ENCODE measurements around the gene FDXACB1. TPM values are rescaled to one million over a fixed set of nuclear protein-coding genes. Genes with fewer than 3 reads are reported as not detected.
A peak's percentile ranks its signal among the peaks of the same experiment; 100 is the strongest.

The FDXACB1 gene
- total RNA-seq, 2 experiments from 2014 or later: 4.7 to 7.1 TPM

- CTCF ChIA-PET: interaction anchor here (0.6 to 2.8 kb wide), 4 partner anchors 11 to 45 kb away, joined by 3 to 10 read pairs (median 3); no protein-coding TSS in a partner anchor
- ATAC-seq: no peak
- no peaks in the 10 kb centered on the region for H3K36me3 Mint-ChIP-seq
- H3K9me3 Mint-ChIP-seq (ENCODE audit: low read depth): no peaks in the 10 kb centered on the region
- H3K4me1 Mint-ChIP-seq: peaks cover 17% of the 10 kb centered on the region
- H3K27ac Mint-ChIP-seq: no peak overlapping the region
- H3K27me3 Mint-ChIP-seq: no peaks in the 10 kb centered on the region
- no peak for DNase-seq
- no peak overlapping the region for H3K4me3 Mint-ChIP-seq
Observed at GRCh38 chr11:111882202-111882601, 3.2 kb upstream of the FDXACB1 start.

GRCh38 chr11:111879637-111879960 lies 634 bp upstream of the FDXACB1 start:
- H3K4me1 Mint-ChIP-seq: peaks cover 20% of the 10 kb centered on the region
- CTCF ChIA-PET: interaction anchor here (1.0 to 2.8 kb wide), 4 partner anchors 8 to 102 kb away, joined by 3 to 10 read pairs (median 4); partner anchors contain the start of gene ALG9
- no peaks in the 10 kb centered on the region for H3K27me3 Mint-ChIP-seq
- ATAC-seq (peak; percentile 8), DNase-seq (no peak)
- H3K36me3 Mint-ChIP-seq: peaks cover 3% of the 10 kb centered on the region
- peak overlapping the region; percentile 97 for H3K27ac Mint-ChIP-seq
- peak overlapping the region; percentile 85 for H3K4me3 Mint-ChIP-seq
- H3K9me3 Mint-ChIP-seq (ENCODE audit: low read depth): no peaks in the 10 kb centered on the region

GRCh38 chr11:111878385-111878848 lies 548 bp downstream of the FDXACB1 start:
- CTCF ChIA-PET: interaction anchor here (0.8 to 3.3 kb wide), 6 partner anchors 10 to 210 kb away, joined by 3 to 7 read pairs (median 4); no protein-coding TSS in a partner anchor
- H3K36me3 Mint-ChIP-seq: peaks cover 3% of the 10 kb centered on the region
- no peaks in the 10 kb centered on the region for H3K27me3 Mint-ChIP-seq
- ATAC-seq (no peak), DNase-seq (no peak)
- H3K9me3 Mint-ChIP-seq (ENCODE audit: low read depth): no peaks in the 10 kb centered on the region
- peaks cover 20% of the 10 kb centered on the region for H3K4me1 Mint-ChIP-seq
- peak overlapping the region; percentile 97 for H3K27ac Mint-ChIP-seq
- H3K4me3 Mint-ChIP-seq: peak overlapping the region; percentile 85

GRCh38 chr11:111871693-111872161 lies 7.2 kb downstream of the FDXACB1 start:
- Mint-ChIP-seq H3K4me1 (peaks cover 30% of the 10 kb centered on the region), H3K4me3 (peak overlapping the region; percentile 89), H3K9me3 (ENCODE audit: low read depth) (no peaks in the 10 kb centered on the region), H3K27ac (peak overlapping the region; percentile 88), H3K36me3 (peaks cover 23% of the 10 kb centered on the region), H3K27me3 (no peaks in the 10 kb centered on the region)
- CTCF ChIA-PET: interaction anchor here (0.6 to 2.3 kb wide), 12 partner anchors 8 to 285 kb away, joined by 3 to 10 read pairs (median 4); no protein-coding TSS in a partner anchor
- DNase-seq: no peak
- no peak for ATAC-seq

GRCh38 chr11:111870886-111871692 lies 7.9 kb downstream of the FDXACB1 start, which contains the start of gene ALG9:
Gene ALG9 (minus strand): TSS chr11:111871581. CDS start chr11:111871482, 99 bp downstream.
- CTCF ChIA-PET: interaction anchor here (0.8 to 2.3 kb wide), 11 partner anchors 9 to 284 kb away, joined by 3 to 10 read pairs (median 5); no protein-coding TSS in a partner anchor
- no peaks in the 10 kb centered on the region for H3K27me3 Mint-ChIP-seq
- DNase-seq (peak; percentile 91), ATAC-seq (peak; percentile 95)
- no peaks in the 10 kb centered on the region for H3K9me3 Mint-ChIP-seq (ENCODE audit: low read depth)
- peaks cover 29% of the 10 kb centered on the region for H3K36me3 Mint-ChIP-seq
- H3K27ac Mint-ChIP-seq: peak within 1 kb of the TSS; percentile 88
- H3K4me3 Mint-ChIP-seq: peak within 1 kb of the TSS; percentile 89
- peaks cover 30% of the 10 kb centered on the region for H3K4me1 Mint-ChIP-seq

GRCh38 chr11:111870522-111870885 lies 8.5 kb downstream of the FDXACB1 start:
- Mint-ChIP-seq H3K4me3 (peak overlapping the region; percentile 89), H3K9me3 (ENCODE audit: low read depth) (no peaks in the 10 kb centered on the region), H3K27me3 (no peaks in the 10 kb centered on the region), H3K27ac (peak overlapping the region; percentile 87), H3K4me1 (peaks cover 30% of the 10 kb centered on the region), H3K36me3 (peaks cover 29% of the 10 kb centered on the region)
- CTCF ChIA-PET: interaction anchor here (0.8 to 2.3 kb wide), 7 partner anchors 10 to 284 kb away, joined by 3 to 10 read pairs (median 7); no protein-coding TSS in a partner anchor
- DNase-seq: no peak
- peak; percentile 8 for ATAC-seq

GRCh38 chr11:111870113-111870512 lies 8.9 kb downstream of the FDXACB1 start:
- no peak overlapping the region for H3K27ac Mint-ChIP-seq
- no peak overlapping the region for H3K4me3 Mint-ChIP-seq
- no peaks in the 10 kb centered on the region for H3K27me3 Mint-ChIP-seq
- CTCF ChIA-PET: interaction anchor here (2.0 to 2.3 kb wide), 4 partner anchors 9 to 112 kb away, joined by 7 to 10 read pairs (median 8); no protein-coding TSS in a partner anchor
- peaks cover 30% of the 10 kb centered on the region for H3K4me1 Mint-ChIP-seq
- no peak for DNase-seq
- peaks cover 30% of the 10 kb centered on the region for H3K36me3 Mint-ChIP-seq
- no peaks in the 10 kb centered on the region for H3K9me3 Mint-ChIP-seq (ENCODE audit: low read depth)
- no peak for ATAC-seq

- no peak overlapping the region for H3K27ac Mint-ChIP-seq
- no peaks in the 10 kb centered on the region for H3K4me1 Mint-ChIP-seq
- CTCF ChIA-PET: interaction anchor here (2.8 kb wide), 1 partner anchor 11 kb away, joined by 8 read pairs; the partner anchor contains the start of gene ALG9
- ATAC-seq (no peak), DNase-seq (no peak)
- peaks cover 23% of the 10 kb centered on the region for H3K36me3 Mint-ChIP-seq
- no peaks in the 10 kb centered on the region for H3K27me3 Mint-ChIP-seq
- no peaks in the 10 kb centered on the region for H3K9me3 Mint-ChIP-seq (ENCODE audit: low read depth)
- H3K4me3 Mint-ChIP-seq: no peak overlapping the region
Observed at GRCh38 chr11:111860257-111860656, 18.7 kb downstream of the FDXACB1 start.

GRCh38 chr11:111855506-111855905 lies 23.5 kb downstream of the FDXACB1 start:
- ATAC-seq: no peak
- Mint-ChIP-seq H3K27ac (no peak overlapping the region), H3K4me1 (no peaks in the 10 kb centered on the region), H3K9me3 (ENCODE audit: low read depth) (no peaks in the 10 kb centered on the region), H3K36me3 (peaks cover 38% of the 10 kb centered on the region), H3K27me3 (no peaks in the 10 kb centered on the region), H3K4me3 (no peak overlapping the region)
- CTCF ChIA-PET: interaction anchor here (0.7 to 1.0 kb wide), 2 partner anchors 89 to 157 kb away, joined by 3 read pairs; partner anchors contain the start of gene PPP2R1B
- DNase-seq: no peak

GRCh38 chr11:111852103-111852502 lies 26.9 kb downstream of the FDXACB1 start:
- CTCF ChIA-PET: interaction anchor here (1.6 kb wide), 1 partner anchor 248 kb away, joined by 3 read pairs; no protein-coding TSS in a partner anchor
- DNase-seq: no peak
- no peaks in the 10 kb centered on the region for H3K9me3 Mint-ChIP-seq (ENCODE audit: low read depth)
- no peak overlapping the region for H3K27ac Mint-ChIP-seq
- no peaks in the 10 kb centered on the region for H3K4me1 Mint-ChIP-seq
- peaks cover 33% of the 10 kb centered on the region for H3K36me3 Mint-ChIP-seq
- H3K4me3 Mint-ChIP-seq: no peak overlapping the region
- no peak for ATAC-seq
- no peaks in the 10 kb centered on the region for H3K27me3 Mint-ChIP-seq

GRCh38 chr11:111851636-111852035 lies 27.3 kb downstream of the FDXACB1 start:
- no peak overlapping the region for H3K27ac Mint-ChIP-seq
- H3K4me1 Mint-ChIP-seq: no peaks in the 10 kb centered on the region
- DNase-seq (no peak), ATAC-seq (no peak)
- H3K36me3 Mint-ChIP-seq: peaks cover 34% of the 10 kb centered on the region
- H3K27me3 Mint-ChIP-seq: no peaks in the 10 kb centered on the region
- CTCF ChIA-PET: interaction anchor here (1.6 kb wide), 1 partner anchor 247 kb away, joined by 3 read pairs; no protein-coding TSS in a partner anchor
- no peaks in the 10 kb centered on the region for H3K9me3 Mint-ChIP-seq (ENCODE audit: low read depth)
- H3K4me3 Mint-ChIP-seq: no peak overlapping the region

GRCh38 chr11:111851067-111851466 lies 27.9 kb downstream of the FDXACB1 start:
- no peaks in the 10 kb centered on the region for H3K9me3 Mint-ChIP-seq (ENCODE audit: low read depth)
- H3K36me3 Mint-ChIP-seq: peaks cover 36% of the 10 kb centered on the region
- ATAC-seq (no peak), DNase-seq (no peak)
- H3K4me3 Mint-ChIP-seq: no peak overlapping the region
- no peaks in the 10 kb centered on the region for H3K27me3 Mint-ChIP-seq
- CTCF ChIA-PET: interaction anchor here (1.6 kb wide), 2 partner anchors 10 to 247 kb away, joined by 3 to 4 read pairs; no protein-coding TSS in a partner anchor
- no peaks in the 10 kb centered on the region for H3K4me1 Mint-ChIP-seq
- H3K27ac Mint-ChIP-seq: no peak overlapping the region

- DNase-seq: no peak
- Mint-ChIP-seq H3K9me3 (ENCODE audit: low read depth) (no peaks in the 10 kb centered on the region), H3K36me3 (peaks cover 28% of the 10 kb centered on the region), H3K27ac (no peak overlapping the region), H3K4me1 (no peaks in the 10 kb centered on the region), H3K4me3 (no peak overlapping the region), H3K27me3 (no peaks in the 10 kb centered on the region)
- CTCF ChIA-PET: interaction anchor here (1.6 kb wide), 1 partner anchor 8 kb away, joined by 4 read pairs; no protein-coding TSS in a partner anchor
- no peak for ATAC-seq
Observed at GRCh38 chr11:111849631-111850030, 29.3 kb downstream of the FDXACB1 start.
